Activated T-helper 2 cell treated with anti-CD3 and anti-CD28 coated beads, Interferon-gamma antibody, Interleukin-2, Interleukin-4, amounts not matched to agents 10 μg/mL and 5 μg/mL and 100 μg/mL, durations not matched to agents 14 hours and 24 hours and 36 hours (primary cell): Measurements from ENCODE around the gene MEF2D. TPM values are rescaled to one million over a fixed set of nuclear protein-coding genes. Genes with fewer than 3 reads are reported as not detected.

Experiments used
- DNase-seq: peaks from one replicate; pipeline ENCODE4 v3.0.0; 2021; ENCODE audit warnings: low spot score
- H3K27ac Mint-ChIP-seq: one replicate; pipeline ENCODE4 v1.8.0; 2021; ENCODE audit warnings: mixed read lengths
- H3K27me3 Mint-ChIP-seq: one replicate; pipeline ENCODE4 v1.8.0; 2021; ENCODE audit warnings: low read depth, mixed read lengths
- H3K36me3 Mint-ChIP-seq: one replicate; pipeline ENCODE4 v1.8.0; 2021; ENCODE audit warnings: low read depth, mixed read lengths
- H3K4me1 Mint-ChIP-seq: one replicate; pipeline ENCODE4 v1.8.0; 2021; ENCODE audit warnings: low read depth, mixed read lengths
- H3K4me3 Mint-ChIP-seq: one replicate; pipeline ENCODE4 v1.8.0; 2021; ENCODE audit warnings: low read depth, mild to moderate bottlenecking, moderate library complexity, mixed read lengths
- H3K9me3 Mint-ChIP-seq: one replicate; pipeline ENCODE4 v1.8.0; 2021; ENCODE audit warnings: mixed read lengths
- intact Hi-C: fragments of 100-400 bp; cut with micrococcal nuclease; formaldehyde crosslinking; loops from one replicate; pipeline ENCODE4 v1.15.1; 2023
- total RNA-seq: library from RNA; stranded (reverse); gene quantifications from 2 replicates; pipeline ENCODE4 v1.2.3, GENCODE V29; 2022

The MEF2D gene
- total RNA-seq, 1 donor from 2014 or later: 42.1 TPM

DNA sequence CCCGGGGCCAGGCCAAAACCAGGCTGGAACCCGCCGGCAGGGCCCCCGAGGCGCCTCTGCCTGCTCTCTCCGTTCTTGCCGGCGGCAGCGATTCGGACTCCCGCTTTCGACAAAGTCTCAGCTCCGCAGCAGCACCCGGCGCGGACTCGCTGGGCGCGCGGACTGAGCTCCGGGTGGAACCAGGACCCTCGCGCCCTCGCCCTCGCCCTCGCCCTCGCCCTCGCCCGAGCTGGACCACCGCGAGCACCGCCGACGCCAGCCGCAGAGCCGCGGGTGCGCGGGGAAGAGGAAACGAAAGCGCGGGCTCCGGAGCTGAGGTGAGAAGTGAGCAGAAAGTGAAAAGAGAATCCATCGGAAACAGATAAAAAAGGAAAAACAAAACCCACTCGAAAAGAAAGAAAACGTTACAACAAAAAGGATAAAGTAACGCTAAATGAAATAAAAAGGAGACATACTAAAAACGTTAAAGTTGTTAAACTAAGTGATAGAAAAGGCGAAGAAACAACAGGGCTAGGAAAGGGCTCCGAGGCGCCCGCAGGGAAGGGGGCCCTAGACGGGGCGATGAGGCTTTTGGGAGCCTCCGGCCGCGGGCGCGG lies 64.9 kb downstream of the MEF2D start:
- peak; percentile 15 for DNase-seq
- peaks cover 40% of the 10 kb centered on the region for H3K4me1 Mint-ChIP-seq

GRCh38 chr1:156434989-156435544 lies 65.5 kb downstream of the MEF2D start:
- intact Hi-C loops: loop anchor here (2.0 to 10.0 kb wide), 2 partner anchors 190 to 490 kb away; partner anchors contain the start of gene LRRC71
- Mint-ChIP-seq H3K4me3 (peak overlapping the region; percentile 51), H3K9me3 (no peaks in the 10 kb centered on the region), H3K27ac (no peak overlapping the region), H3K27me3 (peaks cover 82% of the 10 kb centered on the region), H3K4me1 (peaks cover 42% of the 10 kb centered on the region), H3K36me3 (no peaks in the 10 kb centered on the region)
- no peak for DNase-seq

More for the DNA sequence above, 64.9 kb downstream of the MEF2D start:
- Mint-ChIP-seq H3K27ac (peak overlapping the region; percentile 36), H3K27me3 (peaks cover 82% of the 10 kb centered on the region), H3K9me3 (no peaks in the 10 kb centered on the region), H3K4me3 (peak overlapping the region; percentile 70), H3K36me3 (no peaks in the 10 kb centered on the region)
- intact Hi-C loops: loop anchor here (2.0 to 10.0 kb wide), 2 partner anchors 189 to 489 kb away; partner anchors contain the start of gene LRRC71

- Mint-ChIP-seq H3K4me3 (no peak overlapping the region), H3K27ac (no peak overlapping the region), H3K9me3 (no peaks in the 10 kb centered on the region), H3K36me3 (no peaks in the 10 kb centered on the region), H3K27me3 (peaks cover 86% of the 10 kb centered on the region), H3K4me1 (peaks cover 38% of the 10 kb centered on the region)
- intact Hi-C loops: loop anchor here (2.0 to 10.0 kb wide), 2 partner anchors 191 to 491 kb away; partner anchors contain the start of gene LRRC71
- no peak for DNase-seq
These were observed 67.0 kb downstream of the MEF2D start for GRCh38 chr1:156433602-156434001.

- no peak for DNase-seq
- intact Hi-C loops: loop anchor here (10.0 kb wide), 1 partner anchor 492 kb away; the partner anchor contains the start of gene LRRC71
- Mint-ChIP-seq H3K27me3 (peaks cover 87% of the 10 kb centered on the region), H3K4me1 (peaks cover 33% of the 10 kb centered on the region), H3K27ac (no peak overlapping the region), H3K36me3 (no peaks in the 10 kb centered on the region), H3K9me3 (no peaks in the 10 kb centered on the region), H3K4me3 (no peak overlapping the region)
These were observed 67.5 kb downstream of the MEF2D start for GRCh38 chr1:156433032-156433431.

DNA sequence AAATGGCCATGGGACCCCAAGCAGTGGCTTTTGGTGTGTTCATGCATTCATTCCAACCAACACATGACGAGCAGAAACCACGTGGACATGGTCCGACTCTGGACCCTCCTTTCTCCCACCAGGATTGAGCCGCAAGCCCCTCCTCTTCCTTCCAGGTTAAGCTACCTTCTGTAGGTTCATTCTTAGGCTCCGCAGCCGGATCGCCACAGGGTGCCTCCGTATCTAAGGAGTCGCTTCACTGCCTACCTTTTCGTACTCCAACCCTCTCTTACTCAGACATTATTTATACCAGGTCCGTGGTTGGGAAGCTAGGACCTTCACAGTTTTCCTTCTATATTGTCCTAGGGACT lies 67.9 kb downstream of the MEF2D start:
- no peaks in the 10 kb centered on the region for H3K9me3 Mint-ChIP-seq
- no peak overlapping the region for H3K27ac Mint-ChIP-seq
- no peak overlapping the region for H3K4me3 Mint-ChIP-seq
- intact Hi-C loops: loop anchor here (10.0 kb wide), 1 partner anchor 492 kb away; the partner anchor contains the start of gene LRRC71
- H3K36me3 Mint-ChIP-seq: no peaks in the 10 kb centered on the region
- H3K27me3 Mint-ChIP-seq: peaks cover 88% of the 10 kb centered on the region
- peaks cover 31% of the 10 kb centered on the region for H3K4me1 Mint-ChIP-seq
- DNase-seq: no peak

- Mint-ChIP-seq H3K9me3 (no peaks in the 10 kb centered on the region), H3K4me3 (no peak overlapping the region), H3K27me3 (peaks cover 88% of the 10 kb centered on the region), H3K27ac (no peak overlapping the region), H3K36me3 (no peaks in the 10 kb centered on the region), H3K4me1 (peaks cover 25% of the 10 kb centered on the region)
- DNase-seq: no peak
- intact Hi-C loops: loop anchor here (10.0 kb wide), 1 partner anchor 493 kb away; the partner anchor contains the start of gene LRRC71
These were observed 68.6 kb downstream of the MEF2D start for GRCh38 chr1:156431769-156432668.

DNA sequence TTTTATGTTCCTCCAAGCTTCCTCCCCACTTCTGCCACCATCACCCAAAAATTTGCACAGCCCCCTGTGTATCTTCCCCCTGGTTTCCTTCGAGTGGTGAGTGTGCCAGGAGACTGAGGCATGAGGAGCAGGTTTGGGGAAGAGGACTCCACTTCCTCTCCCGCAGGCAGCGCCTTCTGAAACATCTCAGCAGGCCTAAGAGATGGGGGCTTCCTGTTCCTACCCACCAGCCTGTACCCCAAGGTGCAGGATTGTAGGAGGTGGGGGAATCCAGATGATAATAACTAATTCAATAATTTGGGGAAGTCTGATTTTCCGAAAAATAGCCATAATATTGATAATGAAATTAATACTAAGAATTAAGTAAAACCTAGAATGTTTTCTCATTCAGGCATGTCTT lies 69.2 kb downstream of the MEF2D start:
- no peaks in the 10 kb centered on the region for H3K36me3 Mint-ChIP-seq
- intact Hi-C loops: loop anchor here (10.0 kb wide), 1 partner anchor 493 kb away; the partner anchor contains the start of gene LRRC71
- peaks cover 89% of the 10 kb centered on the region for H3K27me3 Mint-ChIP-seq
- peaks cover 25% of the 10 kb centered on the region for H3K4me1 Mint-ChIP-seq
- no peaks in the 10 kb centered on the region for H3K9me3 Mint-ChIP-seq
- no peak for DNase-seq
- H3K27ac Mint-ChIP-seq: no peak overlapping the region
- H3K4me3 Mint-ChIP-seq: no peak overlapping the region

DNA sequence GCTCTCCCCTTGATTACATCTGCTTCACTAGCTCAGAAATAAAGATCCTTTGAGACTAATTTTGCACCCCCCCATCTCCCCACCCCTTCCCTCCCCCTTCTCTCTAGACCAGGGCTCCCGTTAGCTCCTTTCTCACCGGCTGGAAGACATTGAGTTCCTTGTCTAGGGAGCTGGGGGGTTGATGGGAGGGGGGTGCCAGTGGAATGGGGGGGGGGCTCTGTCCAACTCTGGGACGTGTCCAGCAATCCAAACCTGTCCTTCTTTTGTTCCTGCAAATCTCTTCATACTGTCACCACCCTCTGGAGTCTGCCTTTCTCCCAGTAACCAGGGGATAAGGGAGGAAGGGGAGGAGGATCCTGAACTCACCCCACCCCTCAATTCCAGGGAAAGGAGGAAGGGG lies 69.7 kb downstream of the MEF2D start:
- Mint-ChIP-seq H3K27me3 (peaks cover 93% of the 10 kb centered on the region), H3K4me1 (peaks cover 25% of the 10 kb centered on the region), H3K4me3 (no peak overlapping the region), H3K36me3 (no peaks in the 10 kb centered on the region), H3K9me3 (no peaks in the 10 kb centered on the region), H3K27ac (no peak overlapping the region)
- intact Hi-C loops: loop anchor here (10.0 kb wide), 1 partner anchor 494 kb away; the partner anchor contains the start of gene LRRC71
- DNase-seq: no peak

GRCh38 chr1:156430303-156430702 lies 70.3 kb downstream of the MEF2D start:
- Mint-ChIP-seq H3K9me3 (no peaks in the 10 kb centered on the region), H3K4me1 (peaks cover 23% of the 10 kb centered on the region), H3K36me3 (no peaks in the 10 kb centered on the region), H3K4me3 (no peak overlapping the region), H3K27ac (no peak overlapping the region), H3K27me3 (peaks cover 92% of the 10 kb centered on the region)
- DNase-seq: no peak
- intact Hi-C loops: loop anchor here (10.0 kb wide), 1 partner anchor 494 kb away; the partner anchor contains the start of gene LRRC71

DNA sequence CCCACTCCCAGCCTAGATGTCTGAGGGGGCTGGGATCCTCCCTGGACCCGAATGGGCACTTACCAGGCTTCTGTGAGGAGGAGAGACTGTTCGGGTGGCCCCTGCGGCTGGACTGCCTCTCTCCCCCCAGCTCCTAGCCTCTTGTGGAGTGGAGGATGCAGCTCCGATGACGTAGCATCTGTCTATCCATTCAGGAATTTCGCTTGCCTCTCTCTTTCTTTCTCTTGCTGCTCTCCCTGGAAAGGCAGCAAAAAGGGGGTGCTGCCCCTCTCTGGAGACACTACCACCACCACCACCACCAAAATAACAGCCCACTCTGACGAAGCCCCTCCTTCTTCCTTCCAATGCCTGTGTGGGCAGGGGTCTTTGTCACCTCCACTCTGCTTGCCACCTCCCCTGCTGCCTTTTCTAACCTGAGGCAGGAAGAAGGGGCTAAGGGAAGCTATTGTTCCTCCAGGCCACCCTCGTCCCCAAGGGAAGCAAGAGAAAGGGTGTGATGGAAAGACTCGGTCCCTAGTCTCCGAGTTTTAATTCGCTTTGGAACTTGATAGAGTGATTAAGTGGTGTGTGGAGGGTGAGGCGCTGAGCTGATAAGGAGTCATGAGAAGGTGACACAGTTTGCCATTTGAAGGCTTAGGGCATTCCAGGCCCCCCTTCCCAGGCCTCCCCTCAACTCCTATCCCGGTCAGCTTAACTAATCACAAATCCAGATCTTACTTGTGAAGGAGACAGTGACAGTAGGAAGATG lies 71.1 kb downstream of the MEF2D start:
- Mint-ChIP-seq H3K4me1 (peaks cover 18% of the 10 kb centered on the region), H3K36me3 (no peaks in the 10 kb centered on the region), H3K4me3 (no peak overlapping the region), H3K27me3 (peaks cover 92% of the 10 kb centered on the region), H3K9me3 (no peaks in the 10 kb centered on the region), H3K27ac (no peak overlapping the region)
- intact Hi-C loops: loop anchor here (10.0 kb wide), 1 partner anchor 495 kb away; the partner anchor contains the start of gene LRRC71
- no peak for DNase-seq

GRCh38 chr1:156428746-156429288 lies 71.8 kb downstream of the MEF2D start:
- Mint-ChIP-seq H3K4me3 (no peak overlapping the region), H3K9me3 (no peaks in the 10 kb centered on the region), H3K27ac (no peak overlapping the region), H3K36me3 (no peaks in the 10 kb centered on the region), H3K4me1 (peaks cover 13% of the 10 kb centered on the region), H3K27me3 (peaks cover 92% of the 10 kb centered on the region)
- intact Hi-C loops: no loop called here
- no peak for DNase-seq

- H3K27me3 Mint-ChIP-seq: peaks cover 92% of the 10 kb centered on the region
- no peaks in the 10 kb centered on the region for H3K36me3 Mint-ChIP-seq
- H3K4me3 Mint-ChIP-seq: no peak overlapping the region
- no peaks in the 10 kb centered on the region for H3K9me3 Mint-ChIP-seq
- no peak overlapping the region for H3K27ac Mint-ChIP-seq
- H3K4me1 Mint-ChIP-seq: peaks cover 6% of the 10 kb centered on the region
- DNase-seq: no peak
- intact Hi-C loops: no loop called here
These were observed 72.6 kb downstream of the MEF2D start for GRCh38 chr1:156427957-156428356.
